Fibroblast of skin of right quadriceps (primary cell): ENCODE results near the gene KCND3.

Experiments used
- DNase-seq: peaks from one replicate; pipeline ENCODE4 v3.0.0-alpha.2; 2013

KCND3 gene

DNA sequence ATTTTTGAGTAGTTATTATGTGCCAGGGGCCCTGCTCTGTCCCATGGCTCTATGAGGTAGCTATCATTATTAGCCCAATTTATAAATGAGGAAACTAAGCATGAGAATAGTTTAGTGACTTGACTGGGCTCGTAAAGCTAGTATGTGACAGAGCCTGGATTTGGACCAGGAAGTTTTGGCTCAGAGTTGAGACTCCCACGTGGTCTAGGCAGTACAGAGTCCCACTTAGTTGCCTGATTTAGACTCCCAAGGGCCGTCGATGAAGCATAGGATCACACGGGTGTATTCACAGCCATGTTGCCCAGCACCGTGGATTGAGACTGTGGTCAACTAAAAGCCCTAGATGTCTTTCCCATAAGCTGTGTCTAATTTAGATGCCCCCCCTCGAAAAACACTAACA is 152.1 kb downstream of the KCND3 start:
- DNase-seq = no peak

DNA sequence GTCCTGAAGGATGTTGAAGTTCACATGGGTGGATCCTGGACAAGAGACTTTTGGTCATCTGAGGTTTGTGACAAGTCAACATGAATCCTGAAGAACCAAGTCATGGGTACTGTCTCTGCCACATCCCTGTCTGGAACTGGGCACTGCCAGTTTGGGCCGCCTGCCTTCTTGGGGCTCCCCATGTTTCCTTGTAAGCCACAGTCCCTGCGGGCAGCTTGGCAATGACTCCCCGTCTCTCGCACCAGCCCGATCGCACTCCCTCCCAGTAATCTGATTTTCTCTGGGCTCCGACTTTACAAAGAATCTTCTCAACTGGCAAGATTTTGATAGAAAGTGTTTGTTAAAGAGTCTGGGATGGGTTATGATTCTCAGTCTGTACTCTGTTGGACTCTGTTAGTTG is 153.4 kb downstream of the KCND3 start:
- DNase-seq = no peak

DNA sequence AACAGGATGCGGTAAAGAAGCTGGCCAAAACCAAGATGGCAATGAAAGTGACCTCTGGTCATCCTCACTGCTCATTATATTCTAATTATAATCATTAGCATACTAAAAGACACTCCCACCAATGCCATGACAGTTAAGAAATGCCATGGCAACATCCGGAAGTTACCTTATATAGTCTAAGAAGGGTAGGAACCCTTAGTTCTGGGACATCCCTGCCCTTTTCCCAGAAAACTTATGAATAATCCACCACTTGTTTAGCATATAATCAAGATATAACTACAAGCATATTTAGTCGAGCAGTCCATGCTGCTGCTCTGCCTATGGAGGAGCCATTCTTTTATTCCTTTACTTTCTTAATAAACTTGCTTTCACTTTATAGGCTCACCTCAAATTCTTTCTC is 154.0 kb downstream of the KCND3 start:
- DNase-seq = no peak

DNA sequence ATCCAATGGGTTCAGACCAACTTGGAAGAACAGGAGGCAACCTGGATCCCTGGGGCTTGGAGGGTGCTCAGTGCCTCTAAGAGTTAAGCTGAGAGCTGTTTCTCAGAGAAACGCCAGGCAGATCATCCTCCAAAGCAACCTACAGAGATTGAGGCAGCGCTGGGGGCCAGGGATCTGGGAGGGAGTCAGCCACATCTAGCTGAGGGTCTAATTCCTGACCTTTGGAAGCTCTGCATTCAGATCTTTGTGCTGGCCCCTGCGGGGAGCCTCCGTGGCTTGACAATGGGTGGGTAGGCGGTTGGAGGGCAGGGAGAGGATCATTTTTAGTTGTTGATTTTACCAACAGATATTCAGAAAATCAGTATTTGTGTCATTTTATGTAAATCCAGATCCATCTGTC is 154.5 kb downstream of the KCND3 start:
- no peak for DNase-seq

DNA sequence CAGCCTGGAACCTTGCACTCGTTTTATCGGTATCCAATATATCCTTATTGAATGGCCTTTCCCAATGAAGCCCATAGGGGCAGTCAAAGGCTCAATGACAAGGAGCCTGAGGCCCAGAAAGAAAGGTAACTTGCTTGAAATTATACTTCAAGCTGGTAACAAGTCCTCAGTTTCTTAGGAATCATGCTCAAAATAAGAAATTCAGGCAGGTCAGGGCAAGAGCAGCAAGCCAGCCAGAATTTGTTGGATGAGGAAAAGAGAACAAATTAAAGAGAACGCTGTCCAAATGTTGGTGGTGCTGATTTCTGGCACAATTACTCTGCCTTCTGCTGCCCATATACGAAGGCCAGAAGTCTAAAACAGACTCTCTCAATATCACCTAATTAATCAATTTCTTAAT is 156.1 kb downstream of the KCND3 start:
- DNase-seq = no peak

DNA sequence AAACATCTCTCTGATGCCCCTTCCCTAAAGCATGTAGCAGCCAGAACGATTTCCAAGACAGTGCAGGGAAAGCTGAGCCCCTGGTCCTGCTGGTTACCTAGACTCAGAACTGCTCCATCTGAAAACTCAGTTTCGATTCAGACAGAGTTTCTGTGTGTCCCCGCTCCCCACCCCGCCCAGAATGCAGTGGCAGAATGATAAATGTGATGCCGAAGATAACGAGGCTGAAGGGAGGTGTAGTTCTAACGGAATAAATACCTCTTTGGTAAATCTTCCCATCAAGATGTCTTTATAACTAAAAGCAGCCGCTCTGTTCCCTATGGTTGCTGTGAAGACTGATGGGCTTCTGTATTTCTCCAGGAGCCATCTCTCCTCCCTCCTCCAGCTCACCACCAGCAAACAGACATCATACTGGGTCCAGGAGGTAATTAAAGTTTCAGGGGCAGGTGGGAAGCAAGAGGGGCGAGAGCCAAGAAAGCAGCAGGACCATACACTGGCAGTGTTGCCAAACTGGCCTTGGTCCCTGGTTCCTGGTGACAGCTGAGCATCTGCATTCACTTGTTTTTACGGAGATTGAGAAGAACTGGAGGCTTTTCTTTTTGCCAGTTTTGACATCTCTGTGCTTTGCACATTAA is 156.8 kb downstream of the KCND3 start:
- no peak for DNase-seq

DNA sequence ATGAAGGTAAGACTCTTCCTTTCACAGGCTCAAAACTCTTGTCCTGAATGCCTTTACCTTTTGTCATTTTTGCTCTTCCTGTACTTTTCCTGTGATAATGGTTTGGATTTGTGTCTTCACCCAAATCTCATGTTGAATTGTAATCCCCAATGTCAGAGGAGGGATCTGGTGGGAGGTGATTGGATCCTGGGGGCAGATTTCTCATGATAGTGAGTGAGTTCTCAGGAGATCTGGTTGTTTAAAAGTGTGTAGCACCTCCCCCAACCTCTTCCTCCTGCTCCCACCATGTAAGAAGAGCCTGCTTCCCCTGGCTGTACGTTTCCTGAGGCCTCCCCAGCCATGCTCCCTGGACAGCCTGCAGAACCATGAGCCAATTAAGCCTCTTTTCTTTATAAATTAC is 158.3 kb downstream of the KCND3 start:
- DNase-seq = no peak

DNA sequence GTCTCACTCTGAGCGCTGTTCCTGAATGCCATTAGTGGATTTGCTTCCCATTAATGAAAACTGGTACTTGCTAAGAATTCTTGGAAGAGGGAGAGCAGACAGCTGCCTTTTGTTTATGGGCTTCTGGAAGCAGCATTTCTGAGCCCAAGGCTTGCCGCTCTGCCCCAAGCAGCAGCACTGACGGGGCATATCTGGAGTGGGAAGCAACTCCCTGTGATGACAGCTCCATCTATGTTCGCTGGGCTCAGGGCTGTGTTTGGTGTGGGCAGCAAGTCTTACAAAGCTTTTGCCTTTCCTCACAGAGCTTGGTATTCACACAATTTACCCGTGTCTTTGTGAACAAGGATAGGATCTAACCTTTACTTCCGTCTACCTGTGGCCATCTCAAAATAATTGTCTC is 161.5 kb downstream of the KCND3 start:
- no peak for DNase-seq

DNA sequence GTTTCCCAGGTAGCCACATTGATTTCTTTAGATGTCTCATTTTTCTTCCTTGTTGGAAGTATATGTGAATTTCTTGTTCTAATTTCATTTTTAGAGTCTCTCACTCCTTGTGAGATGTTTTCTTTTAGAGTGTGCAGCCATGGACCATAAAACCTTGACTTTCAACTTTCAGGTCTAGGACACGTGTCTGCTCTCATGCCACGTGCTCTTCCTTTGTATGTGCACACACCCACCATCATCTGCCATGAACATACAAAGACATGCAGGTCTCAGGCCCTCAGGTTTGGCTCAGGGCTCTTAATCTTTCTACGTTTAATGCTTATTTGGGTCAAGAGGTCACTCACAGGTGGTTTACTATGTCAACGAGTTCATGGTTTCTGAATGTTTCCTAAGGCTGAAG is 163.2 kb downstream of the KCND3 start:
- no peak for DNase-seq

DNA sequence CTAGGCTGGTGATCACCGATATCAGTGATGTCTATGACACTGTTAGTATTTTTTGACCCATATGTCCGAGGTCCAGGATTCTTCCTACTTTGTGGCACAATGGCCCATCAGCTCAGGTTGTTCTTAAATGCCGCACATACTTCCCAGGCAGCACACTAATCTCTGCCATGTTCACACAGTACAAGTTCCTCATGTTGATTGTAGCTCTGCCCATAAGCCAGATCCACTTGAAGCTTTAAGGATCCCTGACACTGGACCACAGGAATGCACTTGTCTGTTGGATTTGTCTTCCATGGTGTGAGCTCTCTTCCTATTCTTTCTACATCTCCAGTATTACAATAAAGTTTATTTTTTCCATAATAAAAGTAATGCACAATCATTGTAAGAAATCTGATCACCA is 164.3 kb downstream of the KCND3 start:
- no peak for DNase-seq

DNA sequence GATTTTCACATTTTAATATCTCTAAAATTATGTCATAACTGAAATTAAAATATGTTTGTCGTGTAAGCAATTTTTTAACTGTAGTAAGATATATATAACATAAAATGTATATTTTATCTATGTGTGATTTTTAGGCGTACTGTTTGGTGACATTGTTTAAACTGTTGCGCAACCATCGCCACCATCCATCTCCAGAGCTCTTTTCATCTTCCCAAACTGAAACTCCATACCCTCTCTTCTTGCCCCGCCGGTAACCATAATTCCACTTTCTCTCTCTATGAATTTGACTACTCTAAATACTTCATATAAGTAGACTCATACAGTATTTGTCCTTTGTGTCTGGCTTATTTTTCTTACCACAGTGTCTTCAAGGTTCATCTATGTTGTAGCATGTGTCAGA is 167.3 kb downstream of the KCND3 start:
- no peak for DNase-seq

DNA sequence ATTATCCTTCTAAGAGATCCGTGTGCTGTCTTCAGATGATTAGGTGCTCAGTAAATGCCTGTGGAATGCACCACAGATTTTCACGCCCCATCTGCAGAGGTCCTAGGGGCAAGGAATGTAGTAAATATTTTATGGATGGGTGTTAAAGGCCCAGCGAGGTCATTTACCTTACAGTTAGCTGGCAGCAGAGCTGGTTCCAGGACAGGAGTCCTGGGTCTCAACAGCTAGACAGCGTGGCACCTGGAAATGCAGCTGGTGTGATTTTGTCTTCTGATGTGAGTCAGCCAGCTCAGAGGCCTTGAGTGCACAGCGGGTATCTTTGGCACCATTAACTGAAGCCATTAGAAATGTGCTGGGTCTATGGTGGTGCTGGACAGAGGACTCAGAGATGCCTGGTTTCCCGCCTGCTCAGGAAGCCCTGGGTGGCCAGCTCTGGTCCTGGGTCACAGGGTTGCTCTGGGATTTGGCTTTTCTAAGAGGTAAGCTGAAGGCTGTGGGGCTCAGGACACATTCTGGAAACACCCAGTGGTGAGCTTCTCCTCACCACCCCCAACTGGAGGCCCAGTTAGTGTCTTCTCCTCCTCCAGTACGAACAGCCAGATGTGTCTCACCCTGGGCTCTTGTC is 168.2 kb downstream of the KCND3 start:
- DNase-seq = no peak

DNA sequence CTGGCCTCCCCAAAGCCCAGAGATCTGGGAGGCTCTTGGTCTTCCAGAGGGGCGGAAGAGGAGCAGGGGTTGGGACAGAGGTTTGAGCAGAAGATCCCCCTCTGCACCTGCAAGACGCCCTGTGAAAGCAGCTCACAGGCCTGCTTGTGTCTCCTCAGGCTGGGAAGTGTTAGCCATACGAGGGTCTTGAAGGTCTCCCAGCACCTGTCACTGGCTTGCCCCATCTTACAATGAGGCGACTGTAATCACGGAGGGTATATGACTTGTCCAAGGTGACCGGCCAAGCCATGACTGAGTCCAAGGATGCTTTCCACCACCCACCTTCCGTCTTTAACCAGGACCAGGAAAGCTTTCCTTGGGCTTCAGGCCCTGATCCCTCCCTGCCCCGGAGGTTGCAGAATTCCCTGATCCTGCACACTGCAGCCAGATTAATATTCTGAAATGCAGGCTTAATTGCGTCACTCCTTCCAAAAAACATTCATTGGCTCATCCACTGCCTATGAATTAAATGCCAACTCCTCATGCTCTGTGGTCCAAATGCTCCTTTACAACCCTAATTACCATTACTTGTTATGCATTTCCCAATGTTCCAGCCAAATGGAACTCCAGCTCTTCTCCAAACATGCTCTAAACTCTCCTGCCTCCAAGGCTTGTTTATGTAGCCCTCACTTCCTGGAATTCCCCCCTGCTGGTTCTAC is 169.8 kb downstream of the KCND3 start:
- DNase-seq = no peak

DNA sequence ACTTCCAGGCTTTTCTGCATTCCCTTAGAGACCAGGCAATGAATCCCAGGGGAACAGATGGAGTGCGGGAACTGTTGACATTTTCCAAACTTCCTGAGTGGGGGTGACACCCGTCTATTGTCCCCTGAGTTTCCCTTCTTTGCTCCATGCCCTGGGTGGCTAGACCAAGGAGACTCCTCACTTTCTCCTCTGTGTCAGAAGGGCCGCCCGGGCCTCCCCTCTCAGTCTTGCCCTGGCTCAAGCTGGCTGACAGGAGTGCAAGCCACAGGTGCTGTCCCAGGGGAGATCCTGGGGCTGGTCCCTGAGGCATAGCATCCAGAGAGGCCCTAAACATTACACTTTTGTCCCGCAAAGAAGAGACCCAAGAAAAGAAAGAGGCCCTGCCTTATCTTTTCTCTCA is 170.9 kb downstream of the KCND3 start:
- no peak for DNase-seq

DNA sequence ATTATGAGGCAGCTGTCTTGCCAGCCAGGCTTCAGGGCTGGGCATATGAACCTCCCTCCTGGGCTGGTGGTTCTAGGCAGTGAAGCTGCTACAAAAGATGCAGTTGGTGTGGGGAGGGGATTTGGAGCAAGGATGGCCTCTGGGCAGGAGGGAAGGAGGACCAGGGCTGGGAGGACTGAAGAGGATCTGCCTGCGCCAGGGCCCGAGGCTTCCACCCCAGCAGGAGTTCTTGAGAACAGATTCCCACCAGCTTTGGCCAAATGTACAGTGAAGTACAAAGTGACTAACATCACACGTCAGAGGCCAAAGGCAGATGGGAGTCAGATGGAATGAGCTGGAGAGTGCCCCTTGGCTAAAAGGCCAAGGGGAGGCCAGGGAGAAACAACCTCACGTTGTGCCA is 171.4 kb downstream of the KCND3 start:
- DNase-seq = no peak

DNA sequence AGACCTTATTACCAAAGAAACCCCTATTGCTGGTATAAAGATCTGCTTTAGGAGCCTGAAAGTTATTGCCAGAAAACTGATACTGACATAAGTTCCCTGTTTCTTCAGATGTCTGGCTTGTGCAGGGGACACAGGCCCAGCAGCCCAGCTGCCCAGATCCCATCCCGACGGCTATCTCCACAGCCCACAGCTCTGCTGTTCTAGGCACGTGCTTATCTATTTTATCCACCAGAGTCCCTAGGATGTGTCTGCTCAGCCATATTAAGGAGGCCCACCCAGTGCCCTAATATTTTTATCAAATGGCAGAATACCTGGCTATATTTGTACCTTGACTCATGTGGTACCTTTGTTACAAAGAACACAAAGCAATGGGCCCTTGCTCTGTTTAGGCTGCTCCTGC is 174.8 kb downstream of the KCND3 start:
- DNase-seq = no peak

DNA sequence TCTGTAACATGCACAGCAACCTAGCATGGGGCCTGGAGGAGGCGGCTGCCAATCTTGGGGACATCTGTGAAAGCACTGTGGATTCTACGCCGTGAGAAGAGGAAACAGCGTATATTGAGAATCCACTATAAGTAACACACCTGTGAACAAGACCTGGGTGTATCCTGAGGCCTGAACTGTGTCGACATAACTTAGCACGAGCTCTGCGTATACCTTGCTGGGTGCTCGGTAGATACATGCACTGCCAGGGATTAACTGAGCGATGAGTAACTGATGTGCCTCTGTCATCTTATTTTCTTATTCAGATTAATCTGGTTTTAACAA is 175.2 kb downstream of the KCND3 start:
- no peak for DNase-seq

DNA sequence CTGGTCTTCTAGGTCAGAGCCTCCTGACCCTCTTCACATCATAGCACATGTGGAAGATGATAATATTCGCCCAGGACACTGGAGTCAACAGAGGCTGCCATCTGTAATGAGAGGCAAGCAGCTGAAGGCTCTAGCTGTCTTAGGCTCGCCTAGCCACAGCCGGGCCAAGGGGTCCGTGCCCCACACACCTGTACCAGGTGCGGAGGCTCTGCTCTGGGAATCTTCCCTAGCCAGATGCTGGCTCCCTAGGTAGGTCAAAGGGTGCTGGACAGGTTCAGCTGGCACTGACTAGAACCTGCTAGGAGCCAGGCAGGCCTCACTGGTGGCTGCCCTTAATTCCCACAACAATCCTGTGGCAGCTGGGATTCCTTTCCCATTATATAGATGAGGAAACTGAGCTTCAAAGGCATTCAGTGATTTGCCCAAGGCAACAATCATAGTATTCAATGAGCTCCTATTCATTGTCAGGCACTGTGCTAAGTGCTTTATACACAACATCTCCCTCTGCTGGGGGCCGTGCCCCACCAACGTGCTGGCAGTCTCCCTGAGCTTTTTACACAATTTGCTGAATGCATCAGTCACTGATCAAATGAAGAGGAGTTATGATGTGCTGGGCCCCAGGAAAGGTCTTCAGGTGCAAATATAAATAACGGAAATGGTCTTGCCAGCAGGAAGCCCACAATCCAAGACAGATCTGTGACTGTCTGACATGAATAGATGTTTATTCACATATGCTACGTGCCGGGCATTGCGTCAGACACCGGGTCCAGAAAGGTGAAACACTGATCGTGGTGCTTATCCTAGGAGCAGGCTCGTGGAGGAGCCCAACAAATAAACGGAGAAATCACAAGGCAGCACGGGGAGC is 175.8 kb downstream of the KCND3 start:
- no peak for DNase-seq

DNA sequence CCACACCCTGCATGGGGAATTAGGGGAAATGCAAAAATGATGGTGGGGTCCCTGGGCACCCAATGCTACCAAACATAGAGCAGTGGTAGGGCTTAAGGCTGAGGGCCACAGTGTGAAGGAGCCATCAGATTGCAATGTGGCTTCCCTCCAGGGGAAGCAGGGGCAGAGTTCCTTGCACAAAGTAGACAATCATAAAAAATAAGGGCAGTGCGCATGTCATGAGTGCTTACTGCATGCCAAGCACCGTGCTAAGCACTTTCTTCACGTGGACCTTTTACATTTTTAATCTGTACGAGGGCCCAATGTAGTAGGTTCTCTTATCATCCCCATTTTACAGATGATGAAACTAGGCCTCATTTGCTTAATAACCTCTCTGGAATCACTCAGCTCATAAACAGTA is 177.2 kb downstream of the KCND3 start:
- no peak for DNase-seq

DNA sequence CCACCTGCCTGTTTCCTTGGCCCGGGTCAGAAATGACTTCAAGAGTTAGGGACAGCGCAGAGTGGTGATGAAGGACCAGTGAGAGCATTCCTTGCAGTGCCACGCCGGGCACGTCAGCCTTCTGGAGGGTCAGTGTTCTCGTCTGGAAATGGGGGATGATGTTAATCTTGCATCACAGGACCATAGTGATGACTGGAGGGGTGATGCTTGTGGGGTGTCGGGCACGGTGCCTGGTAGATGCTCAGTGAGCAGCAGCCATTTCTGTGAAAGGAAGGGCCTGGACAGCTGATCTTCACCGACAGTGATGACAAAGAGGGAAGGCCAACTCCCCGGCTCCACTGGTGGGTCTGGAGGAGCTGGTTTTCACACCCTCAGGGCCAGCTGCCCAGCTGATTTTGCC is 177.6 kb downstream of the KCND3 start:
- no peak for DNase-seq

DNA sequence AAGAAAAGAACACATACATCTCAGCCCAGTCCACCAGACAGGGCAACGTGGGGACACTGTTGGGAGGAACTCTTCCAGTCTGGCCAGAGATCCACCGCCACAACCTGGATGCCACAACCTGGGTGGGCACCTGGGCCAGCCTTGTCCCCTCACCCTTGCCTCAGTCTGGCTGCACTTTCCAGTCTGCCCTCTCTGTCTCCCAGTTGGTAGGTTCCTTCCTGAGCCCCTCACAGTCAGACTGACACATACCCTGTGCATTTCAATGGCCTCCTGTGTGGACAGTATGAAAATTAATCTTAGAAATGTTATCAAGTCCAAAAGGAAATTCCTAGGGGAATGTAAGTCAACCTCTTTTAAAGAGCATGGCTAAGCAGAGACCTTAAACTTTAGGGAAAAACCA is 184.2 kb downstream of the KCND3 start:
- DNase-seq = no peak

DNA sequence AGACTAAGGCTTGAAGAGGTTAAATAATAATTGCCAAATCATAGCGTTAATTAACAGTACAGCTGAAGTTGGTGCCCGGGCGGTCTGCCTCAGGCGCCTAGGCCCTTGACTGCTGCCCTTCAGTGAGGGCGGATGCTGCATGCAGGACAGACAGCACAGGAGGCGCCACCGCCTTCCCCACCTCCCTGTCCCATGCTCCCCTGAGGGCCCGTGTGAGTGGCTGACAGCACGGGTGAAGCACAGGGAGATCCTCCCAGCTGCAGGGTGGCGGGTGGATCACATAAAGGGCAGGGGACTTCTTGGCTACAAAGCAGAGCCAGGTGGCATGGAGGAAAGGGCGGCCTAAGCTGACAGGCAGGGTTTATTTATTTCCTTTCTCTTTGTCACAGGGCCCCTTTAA is 184.7 kb downstream of the KCND3 start:
- no peak for DNase-seq

DNA sequence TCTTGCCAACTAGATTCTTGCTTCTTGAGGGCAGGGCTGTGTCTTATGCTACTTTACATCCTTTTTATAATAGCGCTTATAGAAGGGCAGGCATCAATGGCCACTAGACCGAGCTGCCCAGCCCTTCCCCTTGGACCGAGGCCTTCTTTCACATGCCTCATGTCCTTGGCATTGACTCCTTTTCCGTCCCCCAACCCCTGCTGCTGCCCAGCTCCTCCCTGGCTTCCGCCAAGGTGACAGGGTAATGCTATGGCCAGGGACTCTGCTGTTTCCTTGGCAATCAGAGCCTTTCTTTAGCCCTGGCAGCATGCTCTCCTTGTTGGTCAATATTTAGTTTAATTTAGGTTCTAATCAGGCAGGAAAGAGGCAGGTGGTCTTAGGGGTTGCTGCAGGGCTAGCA is 185.5 kb downstream of the KCND3 start:
- DNase-seq = no peak

DNA sequence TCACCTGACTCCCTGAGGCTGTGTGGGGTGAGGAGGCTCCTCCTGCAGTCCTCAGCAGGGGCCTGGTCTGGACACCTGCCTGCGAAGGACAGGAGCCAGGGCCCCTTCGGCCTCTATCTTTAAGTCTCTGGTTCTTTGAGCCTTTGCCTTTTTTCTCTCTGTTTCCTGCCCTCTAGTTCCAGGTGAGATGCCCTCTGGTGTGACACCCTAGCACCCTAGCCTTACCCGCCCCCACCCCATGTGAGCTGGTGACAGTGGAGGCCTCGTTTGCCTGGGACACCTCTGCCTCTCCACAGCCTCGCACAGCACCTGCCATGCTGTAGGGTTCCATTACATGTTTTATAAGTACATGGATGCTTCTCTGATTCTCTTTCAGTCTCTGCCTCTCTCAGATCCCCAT is 186.5 kb downstream of the KCND3 start:
- no peak for DNase-seq
